Prostate gland (tissue), 2 donors: Measurements from ENCODE around the gene BCL2L14.

ENCODE experiments used
- CTCF ChIP-seq, 4 experiments: fragments of 200-600 bp in 2 of 4; fragments of 450-650 bp in 2 of 4; sonication (generic) in 2 of 4; IDR thresholded peaks; 1 replicate in 3 of 4; 2 replicates in 1 of 4; pipeline ENCODE4 v1.5.1; 2016 to 2019; ENCODE audit warnings: antibody characterized with exemption in 4 of 4, mild to moderate bottlenecking in 2 of 4, moderate library complexity in 2 of 4
- POLR2A ChIP-seq: fragments of 450-650 bp; IDR thresholded peaks from one replicate; pipeline ENCODE4 v1.6.1; 2016; ENCODE audit warnings: antibody characterized with exemption, mild to moderate bottlenecking
- POLR2AphosphoS5 ChIP-seq: sonication (generic); formaldehyde crosslinking; IDR thresholded peaks from one replicate; pipeline ENCODE4 v1.6.1; 2017; ENCODE audit warnings: antibody characterized with exemption

- TF ChIP-seq CTCF (IDR thresholded peaks at IDR 0.05) (no peak), POLR2A (no peak), POLR2AphosphoS5 (no peak)
Measured at GRCh38 chr12:12083688-12084087, 12.9 kb downstream of the BCL2L14 start.
